ENCODE data around the gene VWF. TPM values are rescaled to one million over a fixed set of nuclear protein-coding genes. Genes with fewer than 3 reads are reported as not detected.
"Not testable (repeated sequence)": the region's sequence is repeated elsewhere in the genome, so short reads cannot be mapped to it uniquely, and the experiment has no call there.

The VWF gene
- under 1 TPM in 1 of 2 experiments, not detected in 1; 0.02 TPM for total RNA-seq

DNA sequence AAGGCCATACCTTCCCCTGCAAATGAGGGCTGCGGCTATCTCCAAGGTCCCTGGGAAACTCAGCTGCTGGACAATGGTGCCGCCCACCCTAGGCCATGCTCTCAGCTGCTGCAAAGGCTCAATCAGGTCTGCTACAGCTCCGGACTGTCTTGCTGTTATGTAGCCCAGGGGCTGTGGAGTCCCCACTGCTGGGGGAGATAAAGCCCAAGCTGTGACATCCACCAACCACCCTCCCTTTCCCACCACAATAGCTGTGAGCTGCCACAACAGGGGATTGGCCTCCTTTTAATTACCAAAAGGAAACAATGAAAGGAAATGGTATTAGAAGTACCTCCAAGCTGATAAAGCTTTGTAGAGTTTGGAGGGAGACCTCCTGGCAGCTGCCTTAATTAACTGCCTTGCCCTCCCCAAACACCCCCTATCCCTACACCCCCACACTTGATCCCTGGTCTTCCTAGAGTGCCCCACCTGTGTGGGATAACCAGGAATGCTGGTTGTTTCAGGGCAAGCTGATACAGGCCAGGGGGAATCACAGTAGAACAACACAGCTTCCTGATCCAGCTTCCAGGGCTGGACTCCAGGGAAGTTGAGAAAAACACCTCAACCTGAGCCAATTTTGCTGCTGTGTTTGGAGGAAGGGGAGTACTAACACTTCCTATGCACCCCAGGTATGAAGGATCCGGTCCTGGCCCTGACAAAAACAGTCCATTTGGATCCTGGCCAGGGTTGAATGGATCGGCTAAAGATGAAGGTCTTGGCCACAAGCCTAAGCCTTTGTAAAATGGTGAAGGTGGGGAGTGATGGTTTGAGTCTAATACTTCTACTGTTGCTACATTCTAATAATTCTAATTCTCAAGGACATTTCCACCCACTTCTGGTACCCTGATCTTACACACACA is at the start of gene VWF:
TSS of gene VWF (minus strand) at position 260 of the 899 bp plus-strand sequence. CDS start 1,474 bp downstream, outside the sequence.
- H3K36me3 Mint-ChIP-seq = no peaks in the 10 kb centered on the region
- no peak within 1 kb of the TSS for H3K27ac Mint-ChIP-seq
- no peaks in the 10 kb centered on the region for H3K9me3 Mint-ChIP-seq (ENCODE audit: low read depth)
- CTCF ChIA-PET = no interaction called here
- H3K27me3 Mint-ChIP-seq = peaks cover 3% of the 10 kb centered on the region
- H3K4me3 Mint-ChIP-seq = no peak within 1 kb of the TSS
- H3K4me1 Mint-ChIP-seq = no peaks in the 10 kb centered on the region
- no peak for ATAC-seq
- DNase-seq = no peak

- Mint-ChIP-seq H3K4me1 (peaks cover 11% of the 10 kb centered on the region), H3K27ac (no peak overlapping the region), H3K36me3 (no peaks in the 10 kb centered on the region), H3K9me3 (ENCODE audit: low read depth) (no peaks in the 10 kb centered on the region), H3K4me3 (no peak overlapping the region), H3K27me3 (peaks cover 24% of the 10 kb centered on the region)
- DNase-seq (no peak), ATAC-seq (no peak)
- CTCF ChIA-PET = interaction anchor here (0.9 kb wide), 1 partner anchor 13 kb away, joined by 3 read pairs; no protein-coding TSS in a partner anchor
These were observed 48.4 kb upstream of the VWF start for GRCh38 chr12:6172862-6173261.

- DNase-seq (no peak), ATAC-seq (no peak)
- Mint-ChIP-seq H3K4me3 (no peak overlapping the region), H3K4me1 (peaks cover 19% of the 10 kb centered on the region), H3K27ac (no peak overlapping the region), H3K36me3 (no peaks in the 10 kb centered on the region), H3K27me3 (peaks cover 21% of the 10 kb centered on the region), H3K9me3 (ENCODE audit: low read depth) (no peaks in the 10 kb centered on the region)
- CTCF ChIA-PET = interaction anchor here (0.9 kb wide), 1 partner anchor 14 kb away, joined by 3 read pairs; no protein-coding TSS in a partner anchor
These were observed 47.6 kb upstream of the VWF start for GRCh38 chr12:6172086-6172485.

DNA sequence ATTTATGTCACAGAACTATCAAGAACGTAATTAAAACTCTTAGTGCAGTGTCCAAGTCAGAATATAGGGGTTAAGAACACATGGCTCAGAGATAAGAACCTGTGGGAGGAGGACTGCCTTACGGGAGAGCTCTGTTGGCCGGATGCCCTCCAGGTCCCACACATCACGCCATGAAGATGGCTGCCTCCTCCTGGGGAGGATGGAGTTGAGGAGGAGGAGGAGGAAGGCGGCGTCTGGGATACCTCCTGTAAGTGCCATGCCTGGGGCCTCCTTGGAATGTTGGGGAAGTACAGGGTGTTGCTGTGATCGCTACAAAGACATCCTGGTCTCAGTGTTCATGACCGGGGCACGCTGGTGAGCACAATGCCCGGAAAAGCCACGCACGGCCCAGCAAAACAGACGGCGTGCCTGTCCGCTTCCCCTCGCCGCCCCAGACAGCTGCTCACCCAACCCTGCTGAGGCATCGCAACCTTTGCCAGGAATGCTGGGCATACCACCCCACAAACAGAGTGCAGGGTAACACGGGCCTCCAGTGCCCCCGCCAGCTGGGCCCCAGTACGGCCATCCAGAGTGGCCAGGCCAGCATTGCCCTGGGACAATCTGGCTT is 47.0 kb upstream of the VWF start:
- H3K9me3 Mint-ChIP-seq (ENCODE audit: low read depth) = no peaks in the 10 kb centered on the region
- H3K27ac Mint-ChIP-seq = no peak overlapping the region
- H3K4me1 Mint-ChIP-seq = peaks cover 23% of the 10 kb centered on the region
- ATAC-seq (no peak), DNase-seq (no peak)
- no peak overlapping the region for H3K4me3 Mint-ChIP-seq
- H3K36me3 Mint-ChIP-seq = no peaks in the 10 kb centered on the region
- H3K27me3 Mint-ChIP-seq = peaks cover 19% of the 10 kb centered on the region
- CTCF ChIA-PET = no interaction called here

DNA sequence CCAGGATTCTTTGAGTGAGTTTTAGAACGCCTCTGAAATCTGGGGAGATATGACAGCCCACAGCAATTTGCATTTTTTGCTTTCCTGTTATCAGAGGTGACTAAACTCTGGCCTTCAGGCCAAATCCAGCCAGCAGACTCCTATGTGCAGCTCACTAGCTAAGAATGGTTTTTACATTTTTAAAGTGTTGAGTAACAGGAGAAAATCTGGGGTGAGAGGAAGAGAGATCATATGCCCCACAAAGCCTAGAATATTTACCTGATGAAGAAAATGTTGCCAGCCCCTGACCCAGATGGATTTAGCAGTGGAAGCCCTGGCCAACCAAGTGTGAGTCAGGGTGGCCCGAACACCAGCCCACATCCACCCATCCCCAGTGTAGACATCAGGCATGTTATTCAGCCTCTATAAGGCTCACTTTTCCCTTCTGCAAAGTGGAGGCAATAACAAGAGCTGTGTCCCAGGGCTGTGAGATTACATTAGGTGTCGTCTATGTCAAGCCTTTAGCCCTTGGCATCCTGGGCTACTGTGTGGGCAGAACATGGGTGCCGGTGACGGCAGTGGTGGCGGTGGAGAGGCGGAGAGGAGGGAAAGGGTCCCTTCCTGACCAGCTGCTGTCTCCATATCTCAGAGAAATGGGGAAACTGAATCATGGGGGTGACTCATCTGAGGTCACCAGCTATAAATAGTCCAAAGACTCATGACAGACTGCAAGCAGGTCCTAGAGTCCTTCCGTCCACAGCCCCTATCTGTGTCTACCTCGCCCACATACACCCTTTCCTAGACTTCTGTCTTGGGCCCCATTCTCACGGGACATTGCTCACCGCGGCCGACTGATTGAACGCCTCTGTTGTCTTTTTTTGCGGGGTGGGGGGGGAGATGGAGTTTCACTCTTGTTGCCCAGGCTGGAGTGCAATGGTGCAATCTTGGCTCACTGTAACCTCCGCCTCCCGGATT is 43.1 kb upstream of the VWF start:
- H3K27me3 Mint-ChIP-seq = peaks cover 12% of the 10 kb centered on the region
- no peaks in the 10 kb centered on the region for H3K9me3 Mint-ChIP-seq (ENCODE audit: low read depth)
- peaks cover 23% of the 10 kb centered on the region for H3K4me1 Mint-ChIP-seq
- CTCF ChIA-PET = interaction anchor here (0.6 to 3.6 kb wide), 4 partner anchors 28 to 753 kb away, joined by 3 to 14 read pairs (median 5); no protein-coding TSS in a partner anchor
- DNase-seq (peak; percentile 79), ATAC-seq (peak; percentile 91)
- H3K27ac Mint-ChIP-seq = peak overlapping the region; percentile 78
- H3K4me3 Mint-ChIP-seq = no peak overlapping the region
- no peaks in the 10 kb centered on the region for H3K36me3 Mint-ChIP-seq

- Mint-ChIP-seq H3K27ac (no peak overlapping the region), H3K9me3 (ENCODE audit: low read depth) (no peaks in the 10 kb centered on the region), H3K4me3 (no peak overlapping the region), H3K36me3 (no peaks in the 10 kb centered on the region), H3K4me1 (peaks cover 23% of the 10 kb centered on the region), H3K27me3 (peaks cover 12% of the 10 kb centered on the region)
- ATAC-seq (no peak), DNase-seq (no peak)
- CTCF ChIA-PET = interaction anchor here (1.0 to 3.6 kb wide), 2 partner anchors 28 to 112 kb away, joined by 3 to 14 read pairs; no protein-coding TSS in a partner anchor
These were observed 42.3 kb upstream of the VWF start for GRCh38 chr12:6166808-6167207.

GRCh38 chr12:6165395-6165794 is 40.9 kb upstream of the VWF start:
- ATAC-seq (no peak), DNase-seq (no peak)
- CTCF ChIA-PET = interaction anchor here (0.6 kb wide), 1 partner anchor 1378 kb away, joined by 3 read pairs; no protein-coding TSS in a partner anchor
- H3K9me3 Mint-ChIP-seq (ENCODE audit: low read depth) = no peaks in the 10 kb centered on the region
- H3K36me3 Mint-ChIP-seq = no peaks in the 10 kb centered on the region
- no peak overlapping the region for H3K27ac Mint-ChIP-seq
- H3K27me3 Mint-ChIP-seq = peaks cover 10% of the 10 kb centered on the region
- H3K4me1 Mint-ChIP-seq = peaks cover 23% of the 10 kb centered on the region
- H3K4me3 Mint-ChIP-seq = no peak overlapping the region

DNA sequence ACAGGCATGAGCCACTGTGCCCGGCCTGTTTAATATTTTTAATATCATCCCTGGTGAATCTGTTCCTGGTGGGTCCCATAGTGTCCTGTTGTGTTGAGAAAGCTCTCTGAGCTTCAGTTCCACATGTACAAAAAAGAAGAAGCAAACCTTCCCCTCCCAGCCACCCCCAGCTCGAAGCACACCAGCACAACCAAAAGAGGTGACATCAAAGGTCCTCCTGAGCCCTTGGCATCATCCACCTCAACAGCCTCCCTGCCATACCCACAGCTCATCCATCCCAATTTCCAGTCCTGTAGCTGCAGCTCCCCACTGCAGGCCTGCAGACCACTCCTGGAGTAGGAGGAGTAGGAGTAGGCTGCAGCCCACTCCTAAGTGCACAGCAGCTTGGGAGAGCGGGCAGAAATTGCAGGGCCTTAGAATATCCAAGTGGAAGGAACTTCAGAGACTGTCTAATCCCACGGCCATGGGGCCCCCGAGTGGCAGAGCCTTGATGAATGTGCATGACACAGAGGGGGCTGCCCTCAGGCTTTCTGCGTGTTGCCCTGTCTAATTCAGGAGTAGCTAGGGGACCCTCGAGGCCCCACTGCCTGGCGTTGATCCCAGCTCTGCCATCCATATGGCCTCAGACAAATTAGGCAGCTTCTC is 39.1 kb upstream of the VWF start:
- peaks cover 1% of the 10 kb centered on the region for H3K27me3 Mint-ChIP-seq
- DNase-seq = no peak
- ATAC-seq = no peak
- CTCF ChIA-PET = interaction anchor here (1.3 kb wide), 1 partner anchor 41 kb away, joined by 3 read pairs; no protein-coding TSS in a partner anchor
- peaks cover 17% of the 10 kb centered on the region for H3K4me1 Mint-ChIP-seq
- H3K36me3 Mint-ChIP-seq = no peaks in the 10 kb centered on the region
- no peaks in the 10 kb centered on the region for H3K9me3 Mint-ChIP-seq (ENCODE audit: low read depth)
- H3K4me3 Mint-ChIP-seq = no peak overlapping the region
- H3K27ac Mint-ChIP-seq = no peak overlapping the region

DNA sequence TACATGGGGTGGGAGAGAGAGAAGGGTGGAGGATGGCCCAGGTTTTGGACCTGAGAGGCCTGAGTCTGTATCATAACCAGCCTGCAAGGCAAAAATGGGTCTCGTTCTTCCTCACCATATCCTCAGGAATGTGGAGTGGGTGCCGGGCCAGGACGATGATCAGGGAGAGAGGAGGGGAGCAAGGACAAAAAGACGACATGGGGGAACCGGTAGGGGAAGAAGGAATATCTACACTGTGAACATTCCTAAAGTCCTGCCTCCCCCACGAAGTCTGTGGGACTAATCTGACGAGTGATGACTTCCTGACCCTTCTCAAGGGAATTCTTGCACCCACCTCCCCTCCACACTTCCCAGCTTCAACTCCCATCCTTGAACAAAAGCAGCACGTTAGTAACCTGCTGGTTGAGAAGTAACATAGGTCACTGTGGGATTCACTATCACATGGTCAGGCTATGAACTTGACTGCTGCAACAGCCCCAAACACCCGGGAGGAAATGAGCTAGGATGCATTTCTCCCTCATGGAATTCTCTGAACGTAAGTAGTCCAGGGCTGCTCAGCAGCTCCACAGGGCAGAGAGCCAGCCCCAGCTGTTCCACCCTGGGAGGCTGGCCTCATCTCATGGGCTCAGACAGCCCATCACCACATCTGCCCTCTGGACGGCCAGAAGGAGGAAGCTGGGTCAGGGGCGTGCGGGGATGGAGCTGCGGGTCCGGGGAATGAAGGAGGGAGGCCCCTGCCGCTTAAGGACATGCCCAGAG is 36.8 kb upstream of the VWF start:
- DNase-seq (no peak), ATAC-seq (no peak)
- no peaks in the 10 kb centered on the region for H3K9me3 Mint-ChIP-seq (ENCODE audit: low read depth)
- H3K36me3 Mint-ChIP-seq = no peaks in the 10 kb centered on the region
- H3K4me1 Mint-ChIP-seq = no peaks in the 10 kb centered on the region
- H3K27ac Mint-ChIP-seq = no peak overlapping the region
- H3K4me3 Mint-ChIP-seq = no peak overlapping the region
- CTCF ChIA-PET = no interaction called here
- H3K27me3 Mint-ChIP-seq = no peaks in the 10 kb centered on the region

- CTCF ChIA-PET = not testable (repeated sequence)
These were observed 35.7 kb upstream of the VWF start for GRCh38 chr12:6160049-6160649.

DNA sequence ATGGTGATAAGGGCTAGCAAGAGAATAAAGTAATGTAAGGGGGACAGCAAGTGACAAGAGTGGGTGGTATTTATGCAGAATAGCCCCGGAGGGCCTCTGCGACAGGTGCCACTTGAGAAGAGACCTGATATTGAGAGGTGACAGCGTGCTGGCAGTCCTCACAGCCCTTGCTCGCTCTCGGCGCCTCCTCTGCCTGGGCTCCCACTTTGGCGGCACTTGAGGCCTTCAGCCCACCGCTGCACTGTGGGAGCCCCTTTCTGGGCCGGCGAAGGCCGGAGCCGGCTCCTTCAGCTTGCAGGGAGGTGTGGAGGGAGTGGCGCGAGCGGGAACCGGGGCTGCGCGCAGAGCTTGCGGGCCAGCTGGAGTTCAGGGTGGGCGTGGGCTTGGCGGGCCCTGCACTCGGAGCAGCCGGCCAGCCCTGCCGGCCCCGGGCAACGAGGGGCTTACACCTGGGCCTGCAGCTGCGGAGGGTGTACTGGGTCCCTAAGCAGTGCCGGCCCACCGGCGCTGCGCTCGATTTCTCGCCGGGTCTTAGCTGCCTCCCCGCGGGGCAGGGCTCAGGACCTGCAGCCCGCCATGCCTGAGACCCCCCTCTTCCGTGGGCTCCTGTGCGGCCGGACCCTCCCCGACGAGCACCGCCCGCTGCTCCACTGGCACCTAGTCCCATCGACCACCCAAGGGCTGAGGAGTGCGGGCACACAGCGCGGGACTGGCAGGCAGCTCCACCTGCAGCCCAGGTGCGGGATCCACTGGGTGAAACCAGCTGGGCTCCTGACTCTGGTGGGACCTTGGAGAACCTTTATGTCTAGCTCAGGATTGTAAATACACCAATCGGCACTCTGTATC is 34.9 kb upstream of the VWF start:
- ATAC-seq; H3K27me3 Mint-ChIP-seq; H3K36me3 Mint-ChIP-seq; H3K4me1 Mint-ChIP-seq; H3K27ac Mint-ChIP-seq; H3K9me3 Mint-ChIP-seq (ENCODE audit: low read depth); H3K4me3 Mint-ChIP-seq; DNase-seq; CTCF ChIA-PET: not testable (repeated sequence)

More at GRCh38 chr12:6160049-6160649, 35.7 kb upstream of the VWF start:
- not testable (repeated sequence) for DNase-seq; H3K27ac Mint-ChIP-seq; ATAC-seq; H3K9me3 Mint-ChIP-seq (ENCODE audit: low read depth); H3K4me3 Mint-ChIP-seq; H3K4me1 Mint-ChIP-seq; H3K36me3 Mint-ChIP-seq; H3K27me3 Mint-ChIP-seq

Data from activated CD8-positive, alpha-beta memory T cell treated with anti-CD3 and anti-CD28 coated beads, Interleukin-2, amount 10 ng/mL, durations not matched to agents 7 days and 5 days (primary cell).